GM18951 (cell line): Measurements from ENCODE around the gene MPZL2.

ENCODE experiments used
- POLR2A ChIP-seq: IDR thresholded peaks from 4 replicates; pipeline ENCODE4 v1.6.1; 2011; ENCODE audit warnings: mild to moderate bottlenecking; ENCODE audit not compliant: insufficient read length, insufficient read depth; ENCODE audit errors: extremely low read depth
- in situ Hi-C: fragments of 300-500 bp; cut with MboI; formaldehyde crosslinking; loops from one replicate; pipeline ENCODE4 v1.12.0; 2022; ENCODE audit warnings: low sequenced_read_pairs, mixed read lengths, inconsistent platforms; ENCODE audit not compliant: unreplicated experiment

MPZL2 gene

DNA sequence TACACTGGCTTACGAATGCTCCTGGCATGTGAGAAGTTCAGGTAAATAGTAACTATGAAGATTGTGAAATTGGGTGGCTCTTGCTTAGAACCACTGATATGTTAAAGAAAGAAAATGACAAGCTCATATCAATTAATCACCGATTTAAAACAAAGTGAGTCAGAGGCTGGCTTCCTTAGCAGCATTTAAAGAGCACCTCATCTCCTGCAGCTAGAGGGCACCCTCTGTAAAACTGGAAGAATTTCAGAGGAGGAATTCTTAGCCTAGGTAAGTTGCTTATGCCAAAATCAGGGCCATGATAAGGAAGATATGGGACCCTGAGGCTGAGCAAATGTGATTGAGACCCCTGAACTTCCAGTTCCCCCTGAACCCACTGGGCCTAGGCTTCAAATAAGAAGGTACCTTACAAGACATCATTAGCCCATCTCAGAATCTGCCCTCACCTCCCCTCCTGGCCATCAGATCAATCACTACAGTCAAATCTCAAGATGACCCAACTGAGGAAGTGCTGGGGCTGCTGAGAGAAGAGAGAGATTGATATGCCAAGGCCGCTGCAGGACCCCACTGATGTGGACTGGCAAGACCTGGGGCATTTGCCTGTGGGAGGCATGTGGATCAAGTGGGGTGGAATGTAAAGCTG lies 31.8 kb upstream of the MPZL2 start:
- in situ Hi-C loops: no loop called here
- TF ChIP-seq POLR2A: no peak

DNA sequence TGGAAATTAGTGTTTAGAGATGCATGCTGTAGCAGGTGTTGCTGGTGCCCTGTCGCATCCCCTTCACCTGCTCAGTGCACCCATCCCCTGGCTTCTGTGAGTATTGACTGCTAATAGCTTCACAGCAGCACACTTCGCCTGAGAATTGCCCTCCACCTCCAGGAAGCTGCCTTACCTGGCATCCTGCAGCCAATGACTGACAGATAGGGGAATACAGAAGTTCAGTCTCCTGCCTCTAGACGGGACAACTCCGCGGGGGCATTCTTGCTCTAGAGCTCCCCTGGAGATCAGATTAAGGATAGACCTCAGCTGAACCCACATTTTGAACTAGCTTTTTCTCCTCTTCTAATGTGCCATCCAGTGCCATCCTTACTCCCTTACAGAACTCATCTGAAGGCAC lies 31.1 kb upstream of the MPZL2 start:
- in situ Hi-C loops: no loop called here
- no peak for TF ChIP-seq POLR2A

DNA sequence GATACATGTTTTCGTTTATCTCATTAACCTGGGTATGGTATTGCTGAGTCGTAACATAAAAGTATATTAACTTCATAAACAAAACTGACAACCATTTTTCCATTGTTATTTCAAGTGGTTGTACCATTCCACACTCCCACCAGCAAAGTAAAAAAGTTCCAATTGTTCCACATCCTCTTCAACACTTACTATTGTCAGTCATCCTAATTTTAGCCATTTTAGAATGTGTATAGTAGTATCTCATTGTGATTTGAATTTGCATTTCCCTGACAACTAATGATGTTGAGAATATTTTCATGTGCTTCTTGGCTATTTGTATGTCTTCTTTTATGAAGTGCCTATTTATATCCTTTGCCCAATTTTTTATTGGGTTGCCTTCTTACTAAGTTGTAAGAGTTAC lies 30.0 kb upstream of the MPZL2 start:
- no peak for TF ChIP-seq POLR2A
- in situ Hi-C loops: no loop called here

DNA sequence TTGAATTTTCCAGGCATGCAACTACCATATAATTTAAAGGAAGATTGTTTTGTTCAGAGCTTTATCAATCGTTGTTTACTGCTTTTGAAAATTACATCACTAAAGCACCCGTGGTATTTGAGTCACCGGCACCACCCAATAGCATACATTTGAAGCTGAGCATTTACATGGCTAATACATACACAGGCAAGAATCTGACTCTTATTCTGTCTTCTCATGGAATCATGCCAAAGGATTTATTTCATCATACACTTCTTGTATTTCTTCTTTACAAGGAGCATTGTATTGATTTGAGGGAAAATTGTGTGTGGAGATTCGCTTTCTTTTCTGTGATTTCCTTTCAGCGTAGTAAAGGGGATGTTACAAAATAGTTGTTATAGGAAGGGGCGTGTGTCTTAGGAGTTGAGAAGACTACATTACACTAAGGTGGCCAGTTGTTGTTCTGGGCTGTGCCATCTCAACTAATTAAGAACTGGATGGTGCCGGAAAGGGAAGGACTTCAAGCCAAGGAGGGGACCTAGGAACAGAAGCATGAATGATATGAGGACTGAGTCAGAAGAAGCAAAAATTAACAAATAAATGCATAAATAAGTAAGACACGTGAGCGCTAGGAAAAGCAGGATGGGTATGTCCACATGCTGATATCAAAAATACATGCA lies 27.5 kb upstream of the MPZL2 start:
- no peak for TF ChIP-seq POLR2A
- in situ Hi-C loops: no loop called here

DNA sequence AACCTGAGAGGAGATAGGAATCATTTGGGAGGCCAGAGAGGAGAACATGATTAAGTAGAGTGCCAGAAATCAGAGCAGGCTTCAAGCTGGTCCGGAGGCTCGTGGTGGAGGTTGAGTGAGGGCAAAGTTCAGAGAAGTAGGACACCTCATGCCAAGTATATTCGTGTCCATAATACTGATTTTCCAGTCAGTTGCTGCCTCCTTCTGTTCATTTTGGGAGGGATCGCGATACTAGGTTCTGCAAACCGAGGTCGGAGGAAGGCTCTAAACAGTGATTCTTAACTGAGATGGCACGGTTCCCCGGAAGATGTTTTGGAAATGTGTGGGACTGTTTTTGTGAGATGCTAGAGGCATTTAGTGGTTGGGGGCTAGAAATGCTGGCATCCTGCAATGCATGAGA lies 26.8 kb upstream of the MPZL2 start:
- no peak for TF ChIP-seq POLR2A
- in situ Hi-C loops: no loop called here

DNA sequence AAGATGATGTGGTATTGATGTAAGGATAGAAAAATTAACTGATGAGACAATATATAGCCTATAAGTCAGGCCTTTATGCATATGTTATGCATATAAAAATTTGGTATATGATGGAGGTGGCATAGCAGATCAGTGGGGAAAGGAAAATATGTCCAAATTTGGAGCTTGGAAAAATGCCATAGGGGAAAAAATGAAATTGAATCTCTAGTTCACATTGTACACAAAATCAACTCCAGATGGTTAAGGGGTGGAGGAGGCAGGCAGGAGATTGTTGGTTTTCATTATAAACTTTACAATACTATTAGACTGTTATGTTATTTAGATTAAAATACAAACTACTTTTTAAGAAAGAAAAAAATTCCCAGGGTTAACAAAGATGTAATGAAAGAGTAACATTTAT lies 25.3 kb upstream of the MPZL2 start:
- in situ Hi-C loops: no loop called here
- TF ChIP-seq POLR2A: no peak

DNA sequence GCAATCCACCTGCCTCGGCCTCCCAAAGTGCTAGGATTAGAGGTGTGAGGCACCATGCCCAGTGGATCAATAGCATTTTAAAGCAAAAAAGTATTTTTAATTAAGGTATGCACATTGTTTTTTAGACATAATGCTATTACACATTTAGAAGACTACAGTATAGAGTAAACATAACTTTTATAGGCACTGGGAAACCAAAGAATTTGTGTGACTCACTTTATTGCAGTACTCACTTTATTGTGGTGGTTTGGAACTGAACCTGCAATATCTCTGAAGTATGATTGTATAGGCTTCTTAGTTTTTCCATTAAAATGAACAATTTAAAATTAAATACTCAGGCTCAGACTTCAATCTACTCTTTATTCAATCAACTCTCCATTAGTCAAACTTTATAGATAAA lies 22.9 kb upstream of the MPZL2 start:
- in situ Hi-C loops: no loop called here

DNA sequence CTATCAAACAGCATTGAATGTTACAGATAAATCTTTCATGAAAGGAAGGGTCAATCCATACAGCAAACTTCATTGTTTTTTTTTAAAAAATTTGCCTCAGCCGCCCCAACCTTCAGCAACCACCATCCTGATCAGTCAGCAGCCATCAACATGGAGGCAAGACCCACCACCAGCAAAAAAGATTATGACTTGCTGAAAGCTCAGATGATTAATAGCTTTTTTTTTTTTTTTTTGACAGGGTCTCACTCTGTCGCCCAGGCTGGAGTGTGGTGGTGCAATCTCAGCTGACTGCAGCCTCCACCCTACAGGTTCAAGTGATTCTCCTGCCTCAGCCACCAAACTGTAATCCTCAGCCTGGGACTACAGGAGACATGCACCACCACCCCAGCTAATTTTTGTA lies 22.4 kb upstream of the MPZL2 start:
- in situ Hi-C loops: no loop called here
- no peak for TF ChIP-seq POLR2A

More for the DNA sequence above, 22.9 kb upstream of the MPZL2 start:
- no peak for TF ChIP-seq POLR2A

DNA sequence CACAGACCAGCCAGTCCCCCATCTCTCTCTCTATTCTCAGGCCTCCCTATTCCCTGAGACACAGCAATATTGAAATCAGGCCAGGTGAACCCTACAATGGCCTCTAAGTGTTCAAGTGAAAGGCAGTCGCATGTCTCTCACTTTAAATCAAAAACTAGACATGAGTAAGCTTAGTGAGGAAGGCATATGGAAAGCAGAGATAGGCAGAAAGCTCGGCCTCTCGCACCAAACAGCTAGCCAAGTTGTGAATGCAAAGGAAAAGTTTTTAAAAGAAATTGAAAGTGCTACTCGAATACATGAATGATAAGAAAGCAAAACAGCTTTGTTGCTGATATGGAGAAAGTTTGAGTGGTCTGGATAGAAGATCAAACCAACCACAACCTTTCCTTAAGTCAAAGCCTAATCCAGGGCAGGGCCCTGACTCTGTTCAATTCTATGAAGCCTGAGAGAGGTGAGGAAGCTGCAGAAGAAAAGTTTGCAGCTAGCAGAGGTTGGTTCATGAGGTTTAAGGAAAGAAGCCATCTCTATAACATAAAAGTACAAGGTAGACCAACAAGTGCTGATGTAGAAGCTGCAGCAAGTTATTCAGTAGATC lies 19.8 kb upstream of the MPZL2 start:
- no peak for TF ChIP-seq POLR2A
- in situ Hi-C loops: no loop called here

DNA sequence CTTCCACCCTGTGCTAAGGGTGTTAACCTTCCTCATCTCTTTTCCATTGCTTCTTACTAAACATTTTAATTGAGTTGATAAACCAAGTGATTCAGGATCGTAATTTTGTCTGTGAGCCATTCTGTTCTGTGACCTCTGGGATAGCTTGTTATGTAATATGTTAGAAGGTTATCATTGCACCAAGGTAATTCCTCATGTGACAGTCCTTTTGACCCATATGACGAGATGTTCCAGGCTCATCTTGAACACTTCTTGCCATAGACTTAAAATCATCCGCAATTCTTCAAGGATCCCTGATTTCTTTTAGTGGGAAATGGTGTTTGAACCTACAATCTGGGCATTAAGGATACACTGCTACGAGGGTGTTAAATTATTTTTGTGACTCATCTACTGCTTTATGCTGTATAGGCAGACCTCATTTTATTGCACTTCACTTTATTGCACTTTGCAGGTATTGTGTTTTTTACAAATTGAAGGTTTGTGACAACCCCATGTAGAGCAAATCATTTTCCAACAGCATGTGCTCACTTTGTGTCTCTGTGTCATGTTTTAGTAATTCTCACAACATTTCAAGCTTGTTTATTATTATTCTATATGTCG lies 19.0 kb upstream of the MPZL2 start:
- no peak for TF ChIP-seq POLR2A
- in situ Hi-C loops: no loop called here

DNA sequence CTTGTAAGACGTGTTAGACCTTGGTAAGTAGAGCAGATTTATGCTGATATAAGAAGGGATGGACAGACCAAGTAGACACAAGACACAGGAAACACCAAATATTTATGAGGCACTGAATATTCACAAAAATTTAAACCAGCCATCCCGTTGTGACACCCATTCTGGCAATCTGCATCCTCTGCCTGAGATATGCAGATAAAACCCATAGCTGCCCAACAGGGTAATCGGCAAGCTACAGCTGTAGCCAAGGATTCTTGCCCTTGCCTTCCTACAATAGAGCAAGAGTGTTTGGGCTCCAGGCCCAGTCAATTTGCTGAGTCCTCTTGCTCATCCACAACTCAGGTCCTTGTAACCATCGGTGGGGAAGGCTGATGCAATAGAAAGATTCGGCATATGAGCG lies 18.5 kb upstream of the MPZL2 start:
- in situ Hi-C loops: no loop called here
- TF ChIP-seq POLR2A: no peak

DNA sequence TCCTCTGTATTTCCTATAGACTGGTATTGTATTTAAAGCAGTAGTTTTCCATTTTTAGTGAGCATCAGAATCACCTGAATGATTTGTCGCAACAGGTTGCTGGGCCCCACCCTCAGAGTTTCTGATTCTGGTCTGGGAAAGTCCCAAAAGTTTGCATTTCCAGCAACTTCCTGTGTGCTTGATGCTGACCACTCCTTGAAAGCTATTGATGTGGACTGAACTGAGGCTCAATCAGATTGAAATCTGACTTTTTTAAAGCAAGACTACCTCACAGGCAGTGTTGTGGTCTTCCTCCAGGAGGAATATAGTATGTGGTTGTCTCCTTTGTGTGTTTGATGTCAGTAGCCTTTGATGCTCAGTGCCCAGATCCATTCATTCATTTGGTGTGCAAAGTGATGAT lies 17.2 kb upstream of the MPZL2 start:
- in situ Hi-C loops: no loop called here
- TF ChIP-seq POLR2A: no peak

DNA sequence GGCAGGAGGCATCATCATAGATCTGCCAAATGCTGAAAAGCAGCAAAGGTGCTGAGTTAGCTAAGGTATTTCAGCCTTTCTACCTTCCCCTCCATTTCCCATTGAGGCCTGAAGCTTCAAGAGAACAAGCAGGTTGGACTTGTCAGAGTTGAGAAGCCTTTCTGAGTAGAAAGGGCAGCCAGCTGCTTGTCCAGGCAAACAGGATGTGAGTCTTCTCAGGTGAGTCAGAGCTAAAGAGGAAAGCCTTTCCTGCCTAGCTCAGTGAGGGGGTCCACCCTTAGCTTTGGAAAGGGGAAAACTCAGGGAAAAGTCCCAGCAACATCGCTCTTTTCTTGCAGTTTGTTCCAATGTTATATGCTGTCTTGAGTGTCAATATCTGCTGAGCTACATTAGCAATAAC lies 13.2 kb upstream of the MPZL2 start:
- no peak for TF ChIP-seq POLR2A
- in situ Hi-C loops: no loop called here

DNA sequence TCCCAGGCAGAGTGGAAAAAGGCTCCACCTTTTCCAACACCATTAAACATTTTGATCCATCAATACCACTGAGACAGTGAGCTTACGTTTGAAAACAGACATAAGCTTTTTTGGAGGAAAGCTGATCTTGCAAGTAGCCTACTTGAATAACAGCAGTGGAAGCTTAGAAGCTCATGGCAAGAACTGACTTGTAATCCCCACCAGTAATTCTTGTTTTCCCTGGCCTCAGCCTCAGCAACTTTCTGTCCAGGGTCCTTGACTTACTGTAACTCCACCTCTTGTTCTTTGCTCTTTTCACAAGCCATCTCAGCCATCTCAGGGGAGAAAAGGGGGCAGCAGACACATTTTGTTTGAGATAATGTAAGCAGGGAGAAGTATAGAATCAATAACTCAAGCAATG lies 12.3 kb upstream of the MPZL2 start:
- TF ChIP-seq POLR2A: no peak
- in situ Hi-C loops: no loop called here
